HEK293T (cell line): Measurements from ENCODE around the gene PADI4.

Experiments
- ARNT ChIP-seq: fragments of 450-650 bp; IDR thresholded peaks from 2 replicates; pipeline ENCODE4 v1.6.1; 2017; ENCODE audit warnings: mild to moderate bottlenecking
- ELF4 ChIP-seq: fragments of 450-650 bp; IDR thresholded peaks from 2 replicates; pipeline ENCODE4 v1.6.1; 2017; ENCODE audit warnings: antibody characterized with exemption
- FOXA1 ChIP-seq: fragments of 450-650 bp; IDR thresholded peaks from 2 replicates; pipeline ENCODE4 v1.6.1; 2016; ENCODE audit warnings: mild to moderate bottlenecking
- FOXM1 ChIP-seq: fragments of 450-650 bp; IDR thresholded peaks from 2 replicates; pipeline ENCODE4 v1.6.1; 2017; ENCODE audit warnings: mild to moderate bottlenecking, borderline replicate concordance
- HDGF ChIP-seq: fragments of 450-650 bp; IDR thresholded peaks from 2 replicates; pipeline ENCODE4 v1.6.1; 2017; ENCODE audit warnings: antibody characterized with exemption, borderline replicate concordance
- L3MBTL2 ChIP-seq: fragments of 450-650 bp; conservative IDR thresholded peaks from 2 replicates; pipeline ENCODE4 v1.6.1; 2016; ENCODE audit warnings: mild to moderate bottlenecking
- NFRKB ChIP-seq: fragments of 450-650 bp; IDR thresholded peaks from 2 replicates; pipeline ENCODE4 v1.6.1; 2016; ENCODE audit warnings: mild to moderate bottlenecking, moderate library complexity
- SP1 ChIP-seq: fragments of 450-650 bp; IDR thresholded peaks from 2 replicates; pipeline ENCODE4 v1.6.1; 2017
- SUZ12 ChIP-seq: fragments of 450-650 bp; IDR thresholded peaks from 2 replicates; pipeline ENCODE4 v1.6.1; 2016; ENCODE audit warnings: mild to moderate bottlenecking
- TARDBP ChIP-seq: fragments of 450-650 bp; IDR thresholded peaks from 2 replicates; pipeline ENCODE4 v1.6.1; 2016
- ZNF384 ChIP-seq: fragments of 450-650 bp; IDR thresholded peaks from 2 replicates; pipeline ENCODE4 v1.6.1; 2016
- TF ChIP-seq, protein P1 (sequence below): fragments of 450-650 bp; IDR thresholded peaks from 2 replicates; pipeline ENCODE4 v1.6.1; 2016

DNA sequence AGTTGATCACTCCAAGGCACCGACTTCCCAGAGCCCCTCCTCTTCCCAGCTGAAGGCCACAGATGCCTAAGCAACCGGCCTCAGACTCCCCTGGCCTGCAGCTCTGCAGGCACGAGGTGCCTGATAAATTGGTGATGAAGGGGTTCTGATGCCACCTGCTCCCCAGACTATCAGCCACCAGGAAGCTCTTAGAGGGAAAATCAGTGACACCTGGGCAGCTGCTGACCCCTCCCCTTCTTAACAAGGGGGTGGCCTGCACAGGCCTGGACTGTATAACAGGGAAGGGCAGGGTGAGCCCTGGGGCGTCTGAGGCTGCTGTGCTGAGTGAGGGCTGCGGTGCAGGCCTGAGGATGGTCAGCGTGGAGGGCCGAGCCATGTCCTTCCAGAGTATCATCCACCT lies 63.9 kb downstream of the PADI4 start, which contains the start of gene PADI6:
- no peak for TF ChIP-seq SUZ12
- TF ChIP-seq HDGF = no peak
- TF ChIP-seq, protein P1, sequence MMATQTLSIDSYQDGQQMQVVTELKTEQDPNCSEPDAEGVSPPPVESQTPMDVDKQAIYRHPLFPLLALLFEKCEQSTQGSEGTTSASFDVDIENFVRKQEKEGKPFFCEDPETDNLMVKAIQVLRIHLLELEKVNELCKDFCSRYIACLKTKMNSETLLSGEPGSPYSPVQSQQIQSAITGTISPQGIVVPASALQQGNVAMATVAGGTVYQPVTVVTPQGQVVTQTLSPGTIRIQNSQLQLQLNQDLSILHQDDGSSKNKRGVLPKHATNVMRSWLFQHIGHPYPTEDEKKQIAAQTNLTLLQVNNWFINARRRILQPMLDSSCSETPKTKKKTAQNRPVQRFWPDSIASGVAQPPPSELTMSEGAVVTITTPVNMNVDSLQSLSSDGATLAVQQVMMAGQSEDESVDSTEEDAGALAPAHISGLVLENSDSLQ = no peak
- TF ChIP-seq ARNT = no peak
- TF ChIP-seq FOXA1 = no peak
- no peak for TF ChIP-seq NFRKB
- TF ChIP-seq SP1 = no peak
- TF ChIP-seq L3MBTL2 = no peak
- TF ChIP-seq TARDBP = no peak
- TF ChIP-seq FOXM1 = no peak
- no peak for TF ChIP-seq ELF4
- TF ChIP-seq ZNF384 = no peak
